Calu3 (cell line): Measurements from ENCODE around the gene ZNF777. TPM values are rescaled to one million over a fixed set of nuclear protein-coding genes. Genes with fewer than 3 reads are reported as not detected.

Experiments
- BruUV-seq: library from RNA; stranded (reverse); fragments of 400-500 nt; replicated peaks from 2 replicates; lab custom pipeline; 2021; lab: Mats Ljungman, UMichigan
- CTCF ChIA-PET: fragments of 300-600 bp; sonication (Branson Sonifier 250); formaldehyde crosslinking; loops from one replicate; lab custom pipeline; 2022; ENCODE audit warnings: antibody characterized with exemption; lab: Charles Lee
- DNase-seq: peaks from one replicate; pipeline ENCODE4 v3.0.0; 2022
- H3K27ac Mint-ChIP-seq: one replicate; pipeline ENCODE4 v1.8.0; 2022; ENCODE audit warnings: mixed read lengths; ENCODE audit not compliant: unreplicated experiment
- H3K27me3 Mint-ChIP-seq: one replicate; pipeline ENCODE4 v1.8.0; 2022; ENCODE audit warnings: mixed read lengths; ENCODE audit not compliant: unreplicated experiment
- H3K36me3 Mint-ChIP-seq: one replicate; pipeline ENCODE4 v1.8.0; 2022; ENCODE audit warnings: mild to moderate bottlenecking, moderate library complexity, mixed read lengths; ENCODE audit not compliant: insufficient read depth, unreplicated experiment
- H3K4me1 Mint-ChIP-seq: one replicate; pipeline ENCODE4 v1.8.0; 2022; ENCODE audit warnings: mild to moderate bottlenecking, low read depth, mixed read lengths; ENCODE audit not compliant: unreplicated experiment
- H3K4me3 Mint-ChIP-seq: one replicate; pipeline ENCODE4 v1.8.0; 2022; ENCODE audit warnings: mild to moderate bottlenecking, low read depth, moderate library complexity, mixed read lengths; ENCODE audit not compliant: unreplicated experiment
- H3K9me3 Mint-ChIP-seq: one replicate; pipeline ENCODE4 v1.8.0; 2022; ENCODE audit warnings: low read depth, mixed read lengths; ENCODE audit not compliant: unreplicated experiment
- CTCF ChIP-seq: fragments of 200-600 bp; IDR thresholded peaks from one replicate; pipeline ENCODE4 v1.8.0; 2022; ENCODE audit warnings: antibody characterized with exemption; ENCODE audit not compliant: unreplicated experiment
- intact Hi-C: fragments of 100-400 bp; cut with micrococcal nuclease; formaldehyde crosslinking; loops from one replicate; pipeline ENCODE4 v1.10.0; 2022; ENCODE audit not compliant: unreplicated experiment
- total RNA-seq: library from RNA; stranded (reverse); gene quantifications from 2 replicates; pipeline ENCODE4 v1.2.3, GENCODE V29; 2022

Gene ZNF777
- total RNA-seq, 1 experiment from 2014 or later = 12.3 TPM

GRCh38 chr7:149442924-149443323, 17.9 kb downstream of the ZNF777 start:
- H3K27ac Mint-ChIP-seq = no peak overlapping the region
- no peaks in the 10 kb centered on the region for H3K4me1 Mint-ChIP-seq
- no peak for DNase-seq
- H3K4me3 Mint-ChIP-seq = no peak overlapping the region
- H3K27me3 Mint-ChIP-seq = no peaks in the 10 kb centered on the region
- TF ChIP-seq CTCF = no peak
- CTCF ChIA-PET = no interaction called here
- H3K36me3 Mint-ChIP-seq = peaks cover 21% of the 10 kb centered on the region
- no TSS peak for BruUV-seq
- intact Hi-C loops = no loop called here
- H3K9me3 Mint-ChIP-seq = no peaks in the 10 kb centered on the region

GRCh38 chr7:149440222-149440621, 20.6 kb downstream of the ZNF777 start:
- Mint-ChIP-seq H3K9me3 (no peaks in the 10 kb centered on the region), H3K27ac (no peak overlapping the region), H3K27me3 (no peaks in the 10 kb centered on the region), H3K4me1 (no peaks in the 10 kb centered on the region), H3K36me3 (peaks cover 20% of the 10 kb centered on the region), H3K4me3 (no peak overlapping the region)
- intact Hi-C loops = no loop called here
- CTCF ChIA-PET = no interaction called here
- no TSS peak for BruUV-seq
- DNase-seq = no peak
- no peak for TF ChIP-seq CTCF

GRCh38 chr7:149436358-149436757, 24.5 kb downstream of the ZNF777 start:
- intact Hi-C loops = no loop called here
- no peaks in the 10 kb centered on the region for H3K9me3 Mint-ChIP-seq

GRCh38 chr7:149433124-149433523, 27.7 kb downstream of the ZNF777 start:
- Mint-ChIP-seq H3K4me3 (no peak overlapping the region), H3K9me3 (no peaks in the 10 kb centered on the region), H3K36me3 (peaks cover 8% of the 10 kb centered on the region), H3K27me3 (no peaks in the 10 kb centered on the region), H3K27ac (no peak overlapping the region), H3K4me1 (no peaks in the 10 kb centered on the region)
- CTCF ChIA-PET = interaction anchor here (0.6 kb wide), 1 partner anchor 185 kb away, joined by 8 read pairs; no protein-coding TSS in a partner anchor
- TF ChIP-seq CTCF = no peak
- intact Hi-C loops = no loop called here
- no TSS peak for BruUV-seq
- DNase-seq = no peak

More at GRCh38 chr7:149436358-149436757, 24.5 kb downstream of the ZNF777 start:
- no peaks in the 10 kb centered on the region for H3K4me1 Mint-ChIP-seq
- H3K36me3 Mint-ChIP-seq = peaks cover 8% of the 10 kb centered on the region
- H3K27me3 Mint-ChIP-seq = no peaks in the 10 kb centered on the region
- TF ChIP-seq CTCF = no peak
- no peak overlapping the region for H3K4me3 Mint-ChIP-seq
- no peak for DNase-seq
- no peak overlapping the region for H3K27ac Mint-ChIP-seq
- BruUV-seq = no TSS peak
- CTCF ChIA-PET = no interaction called here
